A549 treated with CpdA at 1 μM for 4 hours (cell line): ENCODE data around the gene OTUD1. TPM values are rescaled to one million over a fixed set of nuclear protein-coding genes. Genes with fewer than 3 reads are reported as not detected.

Source experiments
- total RNA-seq: library from RNA; stranded (reverse); fragments of 200-300 nt; extraction: Qiagen RNA extraction; gene quantifications from 5 replicates; pipeline ENCODE4 v1.2.3, GENCODE V29; 2022; ENCODE audit warnings: low read depth

OTUD1 gene, protein sequence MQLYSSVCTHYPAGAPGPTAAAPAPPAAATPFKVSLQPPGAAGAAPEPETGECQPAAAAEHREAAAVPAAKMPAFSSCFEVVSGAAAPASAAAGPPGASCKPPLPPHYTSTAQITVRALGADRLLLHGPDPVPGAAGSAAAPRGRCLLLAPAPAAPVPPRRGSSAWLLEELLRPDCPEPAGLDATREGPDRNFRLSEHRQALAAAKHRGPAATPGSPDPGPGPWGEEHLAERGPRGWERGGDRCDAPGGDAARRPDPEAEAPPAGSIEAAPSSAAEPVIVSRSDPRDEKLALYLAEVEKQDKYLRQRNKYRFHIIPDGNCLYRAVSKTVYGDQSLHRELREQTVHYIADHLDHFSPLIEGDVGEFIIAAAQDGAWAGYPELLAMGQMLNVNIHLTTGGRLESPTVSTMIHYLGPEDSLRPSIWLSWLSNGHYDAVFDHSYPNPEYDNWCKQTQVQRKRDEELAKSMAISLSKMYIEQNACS
- total RNA-seq, result 2.4 to 4.4 TPM (median 4.1 TPM) in 5 replicates

GRCh38 chr10:23438547-23439451 lies at the start of gene OTUD1:
Gene OTUD1 (plus strand): TSS chr10:23439075. CDS start chr10:23439458, 383 bp downstream.

Other genes starting within 250 kb of the OTUD1 start
- not detected in 5 replicates for gene PTF1A, start 246.8 kb upstream of the OTUD1 start, total RNA-seq
- 0.05 to 0.22 TPM (median 0.10 TPM) in 3 of 5 replicates, not detected in the others for gene C10orf67, start 94.3 kb upstream of the OTUD1 start, total RNA-seq